Tibial artery (tissue), 4 donors: ENCODE results near the gene DHFR.

Experiments used
- DNase-seq, 2 donors: peaks; one replicate each; pipeline ENCODE4 v3.0.0-alpha.2; 2019
- H3K27ac ChIP-seq, 2 donors: fragments of 200-600 bp; sonication (generic) in 1 of 2; 1 replicate in 1 of 2; 2 replicates in 1 of 2; pipeline ENCODE4 v1.5.1; 2018 to 2019; ENCODE audit warnings: mild to moderate bottlenecking in 1 of 2
- H3K27me3 ChIP-seq, 2 donors: fragments of 200-600 bp; sonication (generic) in 1 of 2; one replicate each; pipeline versions ENCODE4 v1.5.1 to v1.6.0; 2016 to 2019
- H3K36me3 ChIP-seq, 3 donors: fragments of 200-600 bp; sonication (generic) in 2 of 3; one replicate each; pipeline ENCODE4 v1.5.1; 2016 to 2019; ENCODE audit warnings: mild to moderate bottlenecking in 2 of 3
- H3K4me1 ChIP-seq, 4 donors: fragments of 200-600 bp; sonication (generic) in 2 of 4; 1 replicate in 3 of 4; 2 replicates in 1 of 4; pipeline ENCODE4 v1.5.1; 2016 to 2019
- H3K4me3 ChIP-seq, 2 donors: fragments of 200-600 bp; sonication (generic) in 1 of 2; 1 replicate in 1 of 2; 2 replicates in 1 of 2; pipeline ENCODE4 v1.5.1; 2018 to 2019; ENCODE audit warnings: mild to moderate bottlenecking in 2 of 2
- H3K9me3 ChIP-seq, 3 donors: fragments of 200-600 bp; sonication (generic) in 1 of 3; one replicate each; pipeline ENCODE4 v1.5.1; 2016 to 2019
- intact Hi-C: fragments of 100-400 bp; cut with DNase I; formaldehyde crosslinking; loops from one replicate; pipeline ENCODE4 v1.15.0; 2023; ENCODE audit warnings: low total_unique reads
- TF ChIP-seq, protein P1 (sequence below), 2 experiments: fragments of 200-600 bp in 1 of 2; fragments of 450-650 bp in 1 of 2; IDR thresholded peaks; one replicate each; pipeline ENCODE4 v1.5.1; 2017 to 2019; ENCODE audit warnings: antibody characterized with exemption in 2 of 2, mild to moderate bottlenecking in 1 of 2, moderate library complexity in 1 of 2

Gene DHFR

DNA sequence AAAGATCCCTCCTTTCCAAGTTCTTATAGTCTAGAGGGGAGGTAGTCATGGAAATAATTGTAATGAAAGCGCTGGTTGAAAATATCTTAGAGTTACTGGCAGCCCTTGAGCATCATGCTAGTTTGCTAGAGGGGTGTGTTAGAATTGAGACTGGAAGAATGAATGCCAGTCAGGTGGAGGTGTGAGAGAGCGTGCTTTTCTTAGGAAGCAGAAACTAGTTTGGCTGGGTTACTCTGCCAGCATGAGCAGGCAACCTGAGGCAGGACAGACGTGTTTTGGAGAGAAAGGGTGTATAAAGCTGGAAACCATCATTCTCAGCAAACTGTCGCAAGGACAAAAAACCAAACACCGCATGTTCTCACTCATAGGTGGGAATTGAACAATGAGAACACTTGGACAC lies 43.6 kb upstream of the DHFR start:
- Histone ChIP-seq H3K4me1 (no peaks in the 10 kb centered on the region), H3K27me3 (no peaks in the 10 kb centered on the region), H3K36me3 (peaks cover 5 to 29% (median 9%) of the 10 kb centered on the region in 3 donors), H3K27ac (no peak overlapping the region), H3K9me3 (no peaks in the 10 kb centered on the region), H3K4me3 (no peak overlapping the region)
- intact Hi-C loops, result no loop called here
- DNase-seq, result no peak
- TF ChIP-seq, protein P1, sequence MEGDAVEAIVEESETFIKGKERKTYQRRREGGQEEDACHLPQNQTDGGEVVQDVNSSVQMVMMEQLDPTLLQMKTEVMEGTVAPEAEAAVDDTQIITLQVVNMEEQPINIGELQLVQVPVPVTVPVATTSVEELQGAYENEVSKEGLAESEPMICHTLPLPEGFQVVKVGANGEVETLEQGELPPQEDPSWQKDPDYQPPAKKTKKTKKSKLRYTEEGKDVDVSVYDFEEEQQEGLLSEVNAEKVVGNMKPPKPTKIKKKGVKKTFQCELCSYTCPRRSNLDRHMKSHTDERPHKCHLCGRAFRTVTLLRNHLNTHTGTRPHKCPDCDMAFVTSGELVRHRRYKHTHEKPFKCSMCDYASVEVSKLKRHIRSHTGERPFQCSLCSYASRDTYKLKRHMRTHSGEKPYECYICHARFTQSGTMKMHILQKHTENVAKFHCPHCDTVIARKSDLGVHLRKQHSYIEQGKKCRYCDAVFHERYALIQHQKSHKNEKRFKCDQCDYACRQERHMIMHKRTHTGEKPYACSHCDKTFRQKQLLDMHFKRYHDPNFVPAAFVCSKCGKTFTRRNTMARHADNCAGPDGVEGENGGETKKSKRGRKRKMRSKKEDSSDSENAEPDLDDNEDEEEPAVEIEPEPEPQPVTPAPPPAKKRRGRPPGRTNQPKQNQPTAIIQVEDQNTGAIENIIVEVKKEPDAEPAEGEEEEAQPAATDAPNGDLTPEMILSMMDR (IDR thresholded peaks at IDR 0.05), result no peak

- H3K4me3 ChIP-seq, result no peak overlapping the region
- intact Hi-C loops, result no loop called here
- H3K36me3 ChIP-seq, result peaks cover 0 to 16% (median 5%) of the 10 kb centered on the region in 3 donors
- H3K4me1 ChIP-seq, result no peaks in the 10 kb centered on the region
- no peak for DNase-seq
- H3K9me3 ChIP-seq, result no peaks in the 10 kb centered on the region
- TF ChIP-seq, protein P1 (IDR thresholded peaks at IDR 0.05), result no peak
- H3K27me3 ChIP-seq, result no peaks in the 10 kb centered on the region
- no peak overlapping the region for H3K27ac ChIP-seq
Observed at GRCh38 chr5:80697100-80697499, 42.3 kb upstream of the DHFR start.

- H3K9me3 ChIP-seq, result no peaks in the 10 kb centered on the region
- no peaks in the 10 kb centered on the region for H3K27me3 ChIP-seq
- H3K4me3 ChIP-seq, result no peak overlapping the region
- no peaks in the 10 kb centered on the region for H3K4me1 ChIP-seq
- intact Hi-C loops, result no loop called here
- TF ChIP-seq, protein P1 (IDR thresholded peaks at IDR 0.05), result no peak
- H3K36me3 ChIP-seq, result peaks cover 0 to 10% (median 5%) of the 10 kb centered on the region in 3 donors
- no peak for DNase-seq
- no peak overlapping the region for H3K27ac ChIP-seq
Observed at GRCh38 chr5:80696450-80696849, 41.7 kb upstream of the DHFR start.

GRCh38 chr5:80695666-80696065 lies 40.9 kb upstream of the DHFR start:
- Histone ChIP-seq H3K4me1 (no peaks in the 10 kb centered on the region), H3K9me3 (no peaks in the 10 kb centered on the region), H3K27me3 (no peaks in the 10 kb centered on the region), H3K4me3 (no peak overlapping the region), H3K36me3 (peaks cover 0 to 5% (median 5%) of the 10 kb centered on the region in 3 donors), H3K27ac (no peak overlapping the region)
- DNase-seq, result no peak
- TF ChIP-seq, protein P1 (IDR thresholded peaks at IDR 0.05), result no peak
- intact Hi-C loops, result no loop called here

- intact Hi-C loops, result no loop called here
Observed at GRCh38 chr5:80689627-80690026, 34.8 kb upstream of the DHFR start.

More at GRCh38 chr5:80689627-80690026, 34.8 kb upstream of the DHFR start:
- TF ChIP-seq, protein P1 (IDR thresholded peaks at IDR 0.05), result no peak
- H3K27me3 ChIP-seq, result no peaks in the 10 kb centered on the region
- no peak overlapping the region for H3K27ac ChIP-seq
- no peaks in the 10 kb centered on the region for H3K36me3 ChIP-seq
- H3K4me3 ChIP-seq, result no peak overlapping the region
- no peaks in the 10 kb centered on the region for H3K4me1 ChIP-seq
- no peak for DNase-seq
- no peaks in the 10 kb centered on the region for H3K9me3 ChIP-seq
